HepG2 (cell line): Measurements from ENCODE around the gene RASIP1. TPM values are rescaled to one million over a fixed set of nuclear protein-coding genes. Genes with fewer than 3 reads are reported as not detected.
A peak's percentile ranks its signal among the peaks of the same experiment; 100 is the strongest.

Experiments used
- ARID3A ChIP-seq: IDR thresholded peaks from 2 replicates; pipeline ENCODE4 v1.6.1; 2012; ENCODE audit warnings: low read depth, low read length, improper control_type of control experiment
- CBX1 ChIP-seq: IDR thresholded peaks from one replicate; pipeline ENCODE4 v1.6.1; 2016; ENCODE audit warnings: antibody characterized with exemption, low read depth
- CEBPG ChIP-seq: IDR thresholded peaks from 2 replicates; pipeline ENCODE4 v1.6.1; 2016
- CREM ChIP-seq, 2 experiments: sonication (generic) in 1 of 2; formaldehyde crosslinking in 1 of 2; IDR thresholded peaks; 2 replicates each; pipeline versions ENCODE4 v1.4.0 to v1.6.1; 2016 to 2020; ENCODE audit warnings: antibody characterized with exemption in 1 of 2, mild to moderate bottlenecking in 1 of 2, missing genetic modification reagents in 1 of 2
- ETV5 ChIP-seq: IDR thresholded peaks from 2 replicates; pipeline ENCODE4 v1.6.1; 2018; ENCODE audit warnings: missing biosample characterization, missing genetic modification reagents, inconsistent platforms, borderline replicate concordance
- FOXA1 ChIP-seq, 2 experiments: fragments of 450-650 bp in 1 of 2; sonication (generic) in 1 of 2; formaldehyde crosslinking in 1 of 2; IDR thresholded peaks; 2 replicates each; pipeline versions ENCODE4 v1.4.0 to v1.6.1; 2016 to 2020; ENCODE audit warnings: missing genetic modification reagents in 1 of 2
- FOXA3 ChIP-seq: IDR thresholded peaks from 2 replicates; pipeline ENCODE4 v1.6.1; 2016; ENCODE audit warnings: missing genetic modification reagents, missing compliant biosample characterization
- ISL2 ChIP-seq: sonication (generic); formaldehyde crosslinking; IDR thresholded peaks from 2 replicates; pipeline ENCODE4 v1.5.0; 2020; ENCODE audit warnings: missing genetic modification reagents
- KDM3A ChIP-seq: IDR thresholded peaks from 2 replicates; pipeline ENCODE4 v1.6.1; 2018; ENCODE audit warnings: low read depth, missing compliant biosample characterization
- LCORL ChIP-seq, 2 experiments: fragments of 450-650 bp in 1 of 2; sonication (generic) in 1 of 2; formaldehyde crosslinking in 1 of 2; IDR thresholded peaks; 2 replicates each; pipeline versions ENCODE4 v1.5.0 to v1.6.1; 2017 to 2020; ENCODE audit warnings: antibody characterized with exemption in 1 of 2, missing genetic modification reagents in 1 of 2
- MIER3 ChIP-seq: IDR thresholded peaks from 2 replicates; pipeline ENCODE4 v1.6.1; 2016; ENCODE audit warnings: missing compliant biosample characterization, borderline replicate concordance
- SNAI1 ChIP-seq: sonication (generic); formaldehyde crosslinking; IDR thresholded peaks from 2 replicates; pipeline ENCODE4 v1.5.0; 2020; ENCODE audit warnings: mild to moderate bottlenecking, missing genetic modification reagents, borderline replicate concordance
- ZNF230 ChIP-seq: sonication (generic); formaldehyde crosslinking; IDR thresholded peaks from 2 replicates; pipeline ENCODE4 v1.4.0; 2020; ENCODE audit warnings: mild to moderate bottlenecking, missing genetic modification reagents
- ZNF333 ChIP-seq: sonication (generic); formaldehyde crosslinking; IDR thresholded peaks from 2 replicates; pipeline ENCODE4 v1.4.0; 2020; ENCODE audit warnings: mild to moderate bottlenecking, missing genetic modification reagents, borderline replicate concordance
- ZNF543 ChIP-seq: sonication (generic); formaldehyde crosslinking; IDR thresholded peaks from 2 replicates; pipeline ENCODE4 v1.4.0; 2020; ENCODE audit warnings: mild to moderate bottlenecking, missing genetic modification reagents
- ZNF570 ChIP-seq: sonication (generic); formaldehyde crosslinking; IDR thresholded peaks from 2 replicates; pipeline ENCODE4 v1.4.0; 2020; ENCODE audit warnings: mild to moderate bottlenecking, missing genetic modification reagents, borderline replicate concordance
- ZNF782 ChIP-seq: sonication (generic); formaldehyde crosslinking; IDR thresholded peaks from 2 replicates; pipeline ENCODE4 v1.4.0; 2020; ENCODE audit warnings: missing genetic modification reagents, mild to moderate bottlenecking, borderline replicate concordance
- ZNF850 ChIP-seq: sonication (generic); formaldehyde crosslinking; conservative IDR thresholded peaks from 2 replicates; pipeline ENCODE4 v1.9.0; 2021; ENCODE audit warnings: mild to moderate bottlenecking, missing genetic modification reagents
- polyA plus RNA-seq, 8 experiments: library from polyadenylated mRNA; depleted of rRNA in 3 of 8; stranded (reverse) in 7 of 8; unstranded in 1 of 8; fragments of >200 nt; fragmentation: Illumina TruSeq in 4 of 8; extraction: Trizol in 4 of 8; gene quantifications; 2 replicates each; pipeline versions ENCODE4 v1.2.1 to v1.2.3, GENCODE V29; 2011 to 2016; ENCODE audit warnings: low read depth in 4 of 8, missing spikeins in 1 of 8, mixed read lengths in 1 of 8; ENCODE audit not compliant: insufficient read depth in 1 of 8
- total RNA-seq, 5 experiments: library from RNA; depleted of rRNA; stranded (reverse); fragments of >200 nt; fragmentation: Illumina TruSeq; extraction: Trizol; gene quantifications; 2 replicates each; pipeline ENCODE4 v1.2.3, GENCODE V29; 2016; ENCODE audit warnings: low read depth in 1 of 5
- TF ChIP-seq, protein P1 (sequence below): sonication (generic); formaldehyde crosslinking; conservative IDR thresholded peaks from 2 replicates; pipeline ENCODE4 v1.4.0; 2020; ENCODE audit warnings: mild to moderate bottlenecking, missing genetic modification reagents, moderate library complexity
- TF ChIP-seq, protein P2 (sequence below): IDR thresholded peaks from 2 replicates; pipeline ENCODE4 v1.4.0; 2020; ENCODE audit warnings: mild to moderate bottlenecking, missing genetic modification reagents

RASIP1 gene
- total and polyA plus RNA-seq, 2 of the 13 experiments (the other 11 are each of a cell fraction or from before 2014, with no cell fraction given), result 0.44 to 0.58 TPM

DNA sequence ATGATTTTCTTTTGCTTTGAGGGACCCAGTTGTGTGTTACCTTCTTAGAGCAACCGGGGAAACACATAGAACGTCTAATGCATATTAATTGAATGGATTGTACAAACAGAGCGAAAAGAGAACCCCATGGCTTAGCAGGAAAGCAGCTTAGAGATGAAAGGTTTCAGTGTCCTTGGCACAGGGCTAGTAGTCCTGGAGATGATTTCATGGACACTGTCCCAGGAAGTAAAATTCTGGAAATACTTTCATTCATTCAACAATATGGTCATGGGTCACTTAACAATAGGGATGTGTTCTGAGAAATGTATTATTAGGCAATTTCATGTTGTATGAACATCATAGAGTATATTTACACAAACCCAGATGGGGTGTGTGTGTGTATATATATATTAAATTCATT, 54.3 kb downstream of the RASIP1 start (continued):
- TF ChIP-seq, protein P1, sequence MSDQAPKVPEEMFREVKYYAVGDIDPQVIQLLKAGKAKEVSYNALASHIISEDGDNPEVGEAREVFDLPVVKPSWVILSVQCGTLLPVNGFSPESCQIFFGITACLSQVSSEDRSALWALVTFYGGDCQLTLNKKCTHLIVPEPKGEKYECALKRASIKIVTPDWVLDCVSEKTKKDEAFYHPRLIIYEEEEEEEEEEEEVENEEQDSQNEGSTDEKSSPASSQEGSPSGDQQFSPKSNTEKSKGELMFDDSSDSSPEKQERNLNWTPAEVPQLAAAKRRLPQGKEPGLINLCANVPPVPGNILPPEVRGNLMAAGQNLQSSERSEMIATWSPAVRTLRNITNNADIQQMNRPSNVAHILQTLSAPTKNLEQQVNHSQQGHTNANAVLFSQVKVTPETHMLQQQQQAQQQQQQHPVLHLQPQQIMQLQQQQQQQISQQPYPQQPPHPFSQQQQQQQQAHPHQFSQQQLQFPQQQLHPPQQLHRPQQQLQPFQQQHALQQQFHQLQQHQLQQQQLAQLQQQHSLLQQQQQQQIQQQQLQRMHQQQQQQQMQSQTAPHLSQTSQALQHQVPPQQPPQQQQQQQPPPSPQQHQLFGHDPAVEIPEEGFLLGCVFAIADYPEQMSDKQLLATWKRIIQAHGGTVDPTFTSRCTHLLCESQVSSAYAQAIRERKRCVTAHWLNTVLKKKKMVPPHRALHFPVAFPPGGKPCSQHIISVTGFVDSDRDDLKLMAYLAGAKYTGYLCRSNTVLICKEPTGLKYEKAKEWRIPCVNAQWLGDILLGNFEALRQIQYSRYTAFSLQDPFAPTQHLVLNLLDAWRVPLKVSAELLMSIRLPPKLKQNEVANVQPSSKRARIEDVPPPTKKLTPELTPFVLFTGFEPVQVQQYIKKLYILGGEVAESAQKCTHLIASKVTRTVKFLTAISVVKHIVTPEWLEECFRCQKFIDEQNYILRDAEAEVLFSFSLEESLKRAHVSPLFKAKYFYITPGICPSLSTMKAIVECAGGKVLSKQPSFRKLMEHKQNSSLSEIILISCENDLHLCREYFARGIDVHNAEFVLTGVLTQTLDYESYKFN (CRISPR knock-in tag), result 0 out of 2 replicates have a peak, but pooled peaks have one; percentile 12
- TF ChIP-seq ZNF850 (CRISPR knock-in tag), result no peak
- no peak for TF ChIP-seq ZNF570 (CRISPR knock-in tag)
- TF ChIP-seq ISL2, result 0 out of 2 replicates have a peak, but pooled peaks have one; percentile 47
- TF ChIP-seq KDM3A (CRISPR knock-in tag), result no peak
- peak; percentile 38 for TF ChIP-seq ARID3A
- TF ChIP-seq ZNF230 (CRISPR knock-in tag), result no peak
- TF ChIP-seq CBX1, result no peak
- peak; percentile 39; the same call in 1 of the 2 replicates for TF ChIP-seq ETV5 (CRISPR knock-in tag)
- TF ChIP-seq SNAI1, result no peak
- TF ChIP-seq FOXA1 (IDR thresholded peaks at IDR 0.05), result no peak
- no peak for TF ChIP-seq FOXA1 (CRISPR knock-in tag; IDR thresholded peaks at IDR 0.05)
- peak; percentile 38; the same call in 1 of the 2 replicates for TF ChIP-seq FOXA3 (CRISPR knock-in tag)
- no peak for TF ChIP-seq MIER3 (CRISPR knock-in tag)
- TF ChIP-seq ZNF543 (CRISPR knock-in tag), result no peak
- TF ChIP-seq CEBPG (CRISPR knock-in tag), result peak; percentile 31; the same call in 1 of the 2 replicates
- TF ChIP-seq CREM (IDR thresholded peaks at IDR 0.05), result no peak
- TF ChIP-seq CREM (CRISPR knock-in tag; IDR thresholded peaks at IDR 0.05), result no peak
- TF ChIP-seq ZNF782 (CRISPR knock-in tag), result no peak
- no peak for TF ChIP-seq ZNF333
- TF ChIP-seq, protein P2, sequence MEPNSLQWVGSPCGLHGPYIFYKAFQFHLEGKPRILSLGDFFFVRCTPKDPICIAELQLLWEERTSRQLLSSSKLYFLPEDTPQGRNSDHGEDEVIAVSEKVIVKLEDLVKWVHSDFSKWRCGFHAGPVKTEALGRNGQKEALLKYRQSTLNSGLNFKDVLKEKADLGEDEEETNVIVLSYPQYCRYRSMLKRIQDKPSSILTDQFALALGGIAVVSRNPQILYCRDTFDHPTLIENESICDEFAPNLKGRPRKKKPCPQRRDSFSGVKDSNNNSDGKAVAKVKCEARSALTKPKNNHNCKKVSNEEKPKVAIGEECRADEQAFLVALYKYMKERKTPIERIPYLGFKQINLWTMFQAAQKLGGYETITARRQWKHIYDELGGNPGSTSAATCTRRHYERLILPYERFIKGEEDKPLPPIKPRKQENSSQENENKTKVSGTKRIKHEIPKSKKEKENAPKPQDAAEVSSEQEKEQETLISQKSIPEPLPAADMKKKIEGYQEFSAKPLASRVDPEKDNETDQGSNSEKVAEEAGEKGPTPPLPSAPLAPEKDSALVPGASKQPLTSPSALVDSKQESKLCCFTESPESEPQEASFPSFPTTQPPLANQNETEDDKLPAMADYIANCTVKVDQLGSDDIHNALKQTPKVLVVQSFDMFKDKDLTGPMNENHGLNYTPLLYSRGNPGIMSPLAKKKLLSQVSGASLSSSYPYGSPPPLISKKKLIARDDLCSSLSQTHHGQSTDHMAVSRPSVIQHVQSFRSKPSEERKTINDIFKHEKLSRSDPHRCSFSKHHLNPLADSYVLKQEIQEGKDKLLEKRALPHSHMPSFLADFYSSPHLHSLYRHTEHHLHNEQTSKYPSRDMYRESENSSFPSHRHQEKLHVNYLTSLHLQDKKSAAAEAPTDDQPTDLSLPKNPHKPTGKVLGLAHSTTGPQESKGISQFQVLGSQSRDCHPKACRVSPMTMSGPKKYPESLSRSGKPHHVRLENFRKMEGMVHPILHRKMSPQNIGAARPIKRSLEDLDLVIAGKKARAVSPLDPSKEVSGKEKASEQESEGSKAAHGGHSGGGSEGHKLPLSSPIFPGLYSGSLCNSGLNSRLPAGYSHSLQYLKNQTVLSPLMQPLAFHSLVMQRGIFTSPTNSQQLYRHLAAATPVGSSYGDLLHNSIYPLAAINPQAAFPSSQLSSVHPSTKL (CRISPR knock-in tag), result peak; percentile 52
- TF ChIP-seq LCORL (IDR thresholded peaks at IDR 0.05), result no peak
- TF ChIP-seq LCORL (CRISPR knock-in tag; IDR thresholded peaks at IDR 0.05), result peak; percentile 4; the same call in 1 of the 2 replicates
